OCI-LY7 (cell line): ENCODE data around the gene MYBL2. TPM values are rescaled to one million over a fixed set of nuclear protein-coding genes. Genes with fewer than 3 reads are reported as not detected.
"Not testable (repeated sequence)": the region's sequence is repeated elsewhere in the genome, so short reads cannot be mapped to it uniquely, and the experiment has no call there.

Experiments used
- BruUV-seq: library from RNA; stranded (reverse); fragments of 400-500 nt; replicated peaks from 2 replicates; lab custom pipeline; 2021; lab: Mats Ljungman, UMichigan
- CTCF ChIA-PET: fragments of 300-600 bp; sonication (Branson Sonifier 250); formaldehyde crosslinking; loops from one replicate; lab custom pipeline; 2022; ENCODE audit warnings: antibody characterized with exemption; ENCODE audit not compliant: unreplicated experiment; lab: Charles Lee
- POLR2A ChIA-PET: fragments of 300-600 bp; sonication (Branson Sonifier 250); formaldehyde crosslinking; loops from one replicate; lab custom pipeline; 2022; ENCODE audit warnings: antibody characterized with exemption; lab: Charles Lee
- DNase-seq: peaks from one replicate; pipeline ENCODE4 v3.0.0-alpha.2; 2015; ENCODE audit warnings: low spot score
- H2AFZ ChIP-seq: fragments of 200-600 bp; sonication (generic), shearing (Covaris generic); 2 replicates; pipeline ENCODE4 v1.6.1; 2014; ENCODE audit warnings: mild to moderate bottlenecking, antibody characterized with exemption, low read length, moderate library complexity
- H3K27ac ChIP-seq: fragments of 200-600 bp; sonication (generic); 2 replicates; pipeline ENCODE4 v1.5.1; 2014; ENCODE audit warnings: mixed run types, low read depth, mild to moderate bottlenecking, moderate library complexity, low read length, inconsistent platforms; ENCODE audit not compliant: poor library complexity, severe bottlenecking
- H3K36me3 ChIP-seq: fragments of 200-600 bp; sonication (generic); 2 replicates; pipeline ENCODE4 v1.6.1; 2014; ENCODE audit warnings: mild to moderate bottlenecking, antibody characterized with exemption, low read length, moderate library complexity, mixed read lengths; ENCODE audit not compliant: insufficient read depth
- H3K4me1 ChIP-seq: fragments of 200-600 bp; sonication (generic); 2 replicates; pipeline ENCODE4 v1.5.1; 2014; ENCODE audit warnings: mild to moderate bottlenecking, low read length; ENCODE audit not compliant: insufficient read depth, poor library complexity, severe bottlenecking
- H3K4me2 ChIP-seq: fragments of 200-600 bp; sonication (generic); 2 replicates; pipeline ENCODE4 v1.6.1; 2014; ENCODE audit warnings: mild to moderate bottlenecking, low read length
- H3K4me3 ChIP-seq: fragments of 200-600 bp; sonication (generic); 2 replicates; pipeline ENCODE4 v1.5.1; 2014; ENCODE audit warnings: mild to moderate bottlenecking, low read depth, low read length; ENCODE audit not compliant: poor library complexity, severe bottlenecking
- H3K79me2 ChIP-seq: fragments of 200-600 bp; sonication (generic); 2 replicates; pipeline ENCODE4 v1.6.1; 2016; ENCODE audit warnings: low read depth, mild to moderate bottlenecking, low read length, moderate library complexity, mixed read lengths; ENCODE audit not compliant: insufficient read depth
- H3K9me2 ChIP-seq: fragments of 200-600 bp; sonication (generic); 2 replicates; pipeline ENCODE4 v1.6.1; 2016; ENCODE audit warnings: mild to moderate bottlenecking, low read length, mixed read lengths; ENCODE audit not compliant: insufficient read depth
- H3K9me3 ChIP-seq: fragments of 200-600 bp; sonication (generic); 2 replicates; pipeline ENCODE4 v1.6.1; 2014; ENCODE audit warnings: mild to moderate bottlenecking, mixed run types, low read length, mixed read lengths
- H4K20me1 ChIP-seq: fragments of 200-600 bp; sonication (generic); 2 replicates; pipeline ENCODE4 v1.6.1; 2014; ENCODE audit warnings: mild to moderate bottlenecking, antibody characterized with exemption, low read length, moderate library complexity, mixed read lengths; ENCODE audit not compliant: insufficient read depth
- CTCF ChIP-seq: fragments of 200-600 bp; sonication (generic); conservative IDR thresholded peaks from 2 replicates; pipeline ENCODE4 v1.5.1; 2014; ENCODE audit warnings: mild to moderate bottlenecking, antibody characterized with exemption, low read length, moderate library complexity, mixed read lengths
- EZH2phosphoT487 ChIP-seq: fragments of 200-600 bp; sonication (generic); IDR thresholded peaks from 2 replicates; pipeline ENCODE4 v1.6.1; 2018; ENCODE audit warnings: low read depth, borderline replicate concordance, mild to moderate bottlenecking, mixed run types, antibody characterized with exemption, low read length, moderate library complexity, mixed read lengths
- intact Hi-C: fragments of 100-400 bp; cut with micrococcal nuclease; formaldehyde crosslinking; loops from one replicate; pipeline ENCODE4 v1.10.0; 2022; ENCODE audit not compliant: unreplicated experiment
- total RNA-seq, 2 experiments: library from RNA; depleted of rRNA in 1 of 2; stranded (reverse); fragments of >200 nt in 1 of 2; shearing (Covaris generic) in 1 of 2; gene quantifications; 2 replicates each; pipeline ENCODE4 v1.2.3, GENCODE V29; 2014 to 2022

The MYBL2 gene
- total RNA-seq, 2 experiments from 2014 or later: 268 to 472 TPM

GRCh38 chr20:43636429-43636828 is 30.5 kb upstream of the MYBL2 start:
- H3K4me3 ChIP-seq: no peak overlapping the region
- no peak for DNase-seq
- no TSS peak for BruUV-seq
- no peaks in the 10 kb centered on the region for H3K9me3 ChIP-seq
- CTCF ChIA-PET: no interaction called here
- intact Hi-C loops: no loop called here
- H3K4me1 ChIP-seq: no peaks in the 10 kb centered on the region
- H3K27ac ChIP-seq: no peak overlapping the region
- POLR2A ChIA-PET: interaction anchor here (0.7 kb wide), 1 partner anchor 43 kb away, joined by 3 read pairs; no protein-coding TSS in a partner anchor
- H4K20me1 ChIP-seq: no peaks in the 10 kb centered on the region
- H3K36me3 ChIP-seq: peaks cover 43% of the 10 kb centered on the region
- no peak overlapping the region for H3K4me2 ChIP-seq
- no peaks in the 10 kb centered on the region for H3K9me2 ChIP-seq
- H2AFZ ChIP-seq: no peak overlapping the region
- no peaks in the 10 kb centered on the region for H3K79me2 ChIP-seq
- no peak for TF ChIP-seq CTCF
- TF ChIP-seq EZH2phosphoT487: no peak

GRCh38 chr20:43642548-43642947 is 24.4 kb upstream of the MYBL2 start:
- no peaks in the 10 kb centered on the region for H3K4me1 ChIP-seq
- peaks cover 47% of the 10 kb centered on the region for H3K36me3 ChIP-seq
- BruUV-seq: no TSS peak
- no peak overlapping the region for H2AFZ ChIP-seq
- CTCF ChIA-PET: no interaction called here
- no peaks in the 10 kb centered on the region for H3K79me2 ChIP-seq
- intact Hi-C loops: no loop called here
- H3K4me2 ChIP-seq: no peak overlapping the region
- H3K27ac ChIP-seq: no peak overlapping the region
- POLR2A ChIA-PET: no interaction called here
- no peak overlapping the region for H3K4me3 ChIP-seq
- no peak for TF ChIP-seq EZH2phosphoT487
- no peak for TF ChIP-seq CTCF
- H3K9me3 ChIP-seq: no peaks in the 10 kb centered on the region
- H3K9me2 ChIP-seq: no peaks in the 10 kb centered on the region
- no peaks in the 10 kb centered on the region for H4K20me1 ChIP-seq
- DNase-seq: no peak

- Histone ChIP-seq H4K20me1 (no peaks in the 10 kb centered on the region), H3K4me1 (peaks cover 2% of the 10 kb centered on the region), H2AFZ (no peak overlapping the region), H3K4me2 (no peak overlapping the region), H3K9me3 (no peaks in the 10 kb centered on the region), H3K36me3 (peaks cover 11% of the 10 kb centered on the region; the same call in 1 of the 2 replicates), H3K27ac (no peak overlapping the region), H3K79me2 (no peaks in the 10 kb centered on the region), H3K4me3 (no peak overlapping the region), H3K9me2 (no peaks in the 10 kb centered on the region)
- CTCF ChIA-PET: no interaction called here
- TF ChIP-seq CTCF (no peak), EZH2phosphoT487 (no peak)
- POLR2A ChIA-PET: interaction anchor here (0.7 kb wide), 1 partner anchor 79 kb away, joined by 3 read pairs; no protein-coding TSS in a partner anchor
- DNase-seq: no peak
- no TSS peak for BruUV-seq
- intact Hi-C loops: no loop called here
Measured at GRCh38 chr20:43650997-43651525, 15.9 kb upstream of the MYBL2 start.

GRCh38 chr20:43651650-43652184 is 15.2 kb upstream of the MYBL2 start:
- H2AFZ ChIP-seq, H3K4me2 ChIP-seq, intact Hi-C loops, H3K9me3 ChIP-seq, POLR2A ChIA-PET, H3K27ac ChIP-seq, DNase-seq, CTCF ChIA-PET, H3K4me3 ChIP-seq, BruUV-seq, H3K79me2 ChIP-seq, H4K20me1 ChIP-seq, H3K36me3 ChIP-seq, H3K9me2 ChIP-seq, H3K4me1 ChIP-seq: not testable (repeated sequence)
